Osteoblast (primary cell): ENCODE data around the gene PRPF18. TPM values are rescaled to one million over a fixed set of nuclear protein-coding genes. Genes with fewer than 3 reads are reported as not detected.

Experiments
- DNase-seq: peaks from one replicate; pipeline ENCODE4 v3.0.0; 2011; ENCODE audit warnings: low spot score, mixed read lengths; ENCODE audit not compliant: insufficient read length; ENCODE audit errors: missing footprints
- H2AFZ ChIP-seq: 2 replicates; pipeline ENCODE4 v1.6.0; 2011; ENCODE audit warnings: mild to moderate bottlenecking, low read length
- H3K27ac ChIP-seq: 2 replicates; pipeline ENCODE4 v1.5.1; 2011; ENCODE audit warnings: mild to moderate bottlenecking, low read depth, low read length, moderate library complexity
- H3K27me3 ChIP-seq: 2 replicates; pipeline ENCODE4 v1.6.0; 2012; ENCODE audit warnings: mild to moderate bottlenecking, control low read depth, inconsistent platforms, low read length, moderate library complexity; ENCODE audit not compliant: insufficient read depth
- H3K36me3 ChIP-seq: 2 replicates; pipeline ENCODE4 v1.5.1; 2011; ENCODE audit warnings: mild to moderate bottlenecking, low read length, control low read depth, moderate library complexity; ENCODE audit not compliant: insufficient read depth
- H3K4me1 ChIP-seq: 2 replicates; pipeline ENCODE4 v1.5.1; 2011; ENCODE audit warnings: mild to moderate bottlenecking, low read length, control low read depth, moderate library complexity; ENCODE audit not compliant: insufficient read depth
- H3K4me2 ChIP-seq: 2 replicates; pipeline ENCODE4 v1.6.0; 2011; ENCODE audit warnings: mild to moderate bottlenecking, low read length; ENCODE audit not compliant: insufficient read depth
- H3K4me3 ChIP-seq: fragments of 200-600 bp; sonication (generic); 3 replicates; pipeline ENCODE4 v1.5.1; 2012; ENCODE audit warnings: mild to moderate bottlenecking, low read length, inconsistent platforms; ENCODE audit not compliant: insufficient read depth
- H3K79me2 ChIP-seq: 2 replicates; pipeline ENCODE4 v1.6.0; 2012; ENCODE audit warnings: mild to moderate bottlenecking, low read length, control low read depth, inconsistent platforms; ENCODE audit not compliant: insufficient read depth
- H3K9me3 ChIP-seq: 2 replicates; pipeline ENCODE4 v1.5.1; 2011; ENCODE audit warnings: low read depth, low read length, control low read depth
- H4K20me1 ChIP-seq: 2 replicates; pipeline ENCODE4 v1.6.0; 2012; ENCODE audit warnings: mild to moderate bottlenecking, low read length, control low read depth; ENCODE audit not compliant: insufficient read depth
- CTCF ChIP-seq: IDR thresholded peaks from 2 replicates; pipeline ENCODE4 v1.5.1; 2011; ENCODE audit warnings: mild to moderate bottlenecking, low read depth, low read length, moderate library complexity; ENCODE audit errors: extremely low read depth
- total RNA-seq: library from RNA; depleted of rRNA; stranded (reverse); fragments of >200 nt; gene quantifications from 2 replicates; pipeline ENCODE4 v1.2.3, GENCODE V29; 2012

Gene PRPF18
- total RNA-seq, 1 donor = 39.8 TPM

- Histone ChIP-seq H3K4me1 (no peaks in the 10 kb centered on the region), H3K9me3 (no peaks in the 10 kb centered on the region), H3K27me3 (no peaks in the 10 kb centered on the region), H3K27ac (no peak overlapping the region), H2AFZ (no peak overlapping the region), H3K4me2 (no peak overlapping the region), H4K20me1 (no peaks in the 10 kb centered on the region), H3K4me3 (no peak overlapping the region), H3K36me3 (peaks cover 85% of the 10 kb centered on the region), H3K79me2 (peaks cover 27% of the 10 kb centered on the region)
- DNase-seq = no peak
- no peak for TF ChIP-seq CTCF
Observed at GRCh38 chr10:13670311-13670710, 83.5 kb downstream of the PRPF18 start.

GRCh38 chr10:13671904-13672303 is 85.1 kb downstream of the PRPF18 start:
- H3K4me2 ChIP-seq = no peak overlapping the region
- no peaks in the 10 kb centered on the region for H3K9me3 ChIP-seq
- no peak overlapping the region for H3K27ac ChIP-seq
- no peak for TF ChIP-seq CTCF
- H3K4me1 ChIP-seq = no peaks in the 10 kb centered on the region
- peaks cover 3% of the 10 kb centered on the region for H4K20me1 ChIP-seq
- peaks cover 81% of the 10 kb centered on the region for H3K36me3 ChIP-seq
- H3K4me3 ChIP-seq = no peak overlapping the region
- no peak for DNase-seq
- peaks cover 30% of the 10 kb centered on the region for H3K79me2 ChIP-seq
- no peaks in the 10 kb centered on the region for H3K27me3 ChIP-seq
- H2AFZ ChIP-seq = no peak overlapping the region

DNA sequence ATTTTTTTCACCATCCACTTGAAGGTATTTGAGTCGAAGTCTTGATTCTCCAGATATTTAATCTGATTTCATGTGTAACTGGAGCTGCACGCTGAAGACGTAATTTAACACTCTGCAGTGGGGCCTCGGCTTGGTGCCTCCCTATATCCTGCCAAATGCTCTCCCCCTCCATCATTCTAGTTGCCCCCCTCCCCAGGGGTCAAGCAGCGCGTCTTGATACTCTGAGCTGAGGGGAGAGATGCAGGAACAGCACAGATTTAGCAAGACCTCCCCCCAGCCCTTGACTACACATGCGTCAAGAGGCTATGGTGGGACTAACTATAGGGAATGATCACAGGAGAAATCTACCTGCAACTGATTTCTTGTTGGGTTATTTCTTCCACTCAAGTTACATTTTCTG is 85.8 kb downstream of the PRPF18 start:
- no peaks in the 10 kb centered on the region for H3K27me3 ChIP-seq
- no peak for TF ChIP-seq CTCF
- no peak overlapping the region for H3K27ac ChIP-seq
- H3K4me3 ChIP-seq = no peak overlapping the region
- H3K4me1 ChIP-seq = no peaks in the 10 kb centered on the region
- H3K9me3 ChIP-seq = no peaks in the 10 kb centered on the region
- DNase-seq = no peak
- peaks cover 3% of the 10 kb centered on the region for H4K20me1 ChIP-seq
- H3K36me3 ChIP-seq = peaks cover 85% of the 10 kb centered on the region
- H3K4me2 ChIP-seq = no peak overlapping the region
- no peak overlapping the region for H2AFZ ChIP-seq
- H3K79me2 ChIP-seq = peaks cover 27% of the 10 kb centered on the region

DNA sequence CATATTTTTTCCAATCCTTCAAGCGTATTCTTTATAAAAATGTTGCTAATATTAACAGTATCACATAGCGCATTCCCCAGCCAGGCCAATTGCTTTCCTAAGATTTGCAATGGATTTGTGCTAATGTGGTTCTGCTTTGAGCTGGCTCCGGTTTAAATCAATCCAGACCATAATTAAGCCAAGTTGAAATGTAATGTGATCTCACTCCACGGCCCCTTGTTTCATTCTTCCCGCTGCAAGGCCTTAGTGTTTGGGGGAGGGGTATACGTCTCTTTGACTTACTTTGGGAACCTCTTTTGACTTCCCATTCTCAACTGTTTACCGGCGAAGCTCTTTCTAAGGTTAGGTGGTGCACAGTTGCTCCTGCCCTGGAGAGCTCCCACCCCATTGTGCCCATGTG is 86.4 kb downstream of the PRPF18 start:
- DNase-seq = no peak

More for the DNA sequence above, 86.4 kb downstream of the PRPF18 start:
- H3K9me3 ChIP-seq = no peaks in the 10 kb centered on the region
- H3K4me1 ChIP-seq = no peaks in the 10 kb centered on the region
- TF ChIP-seq CTCF = no peak
- peaks cover 4% of the 10 kb centered on the region for H4K20me1 ChIP-seq
- no peak overlapping the region for H3K4me2 ChIP-seq
- H3K27me3 ChIP-seq = no peaks in the 10 kb centered on the region
- H3K79me2 ChIP-seq = peaks cover 25% of the 10 kb centered on the region
- H2AFZ ChIP-seq = no peak overlapping the region
- no peak overlapping the region for H3K27ac ChIP-seq
- H3K4me3 ChIP-seq = no peak overlapping the region
- peaks cover 83% of the 10 kb centered on the region for H3K36me3 ChIP-seq
